HepG2 (cell line): ENCODE measurements around the gene FAM20C. TPM values are rescaled to one million over a fixed set of nuclear protein-coding genes. Genes with fewer than 3 reads are reported as not detected.

Source experiments
- ATAC-seq: fragments of 200-7000 bp; cut with Tn5 transposase; 3 replicates; pipeline ENCODE4 v1.9.1; 2020; ENCODE audit warnings: mild to moderate bottlenecking, moderate library complexity
- BruUV-seq: library from RNA; stranded (reverse); fragments of 400-500 nt; replicated peaks from 2 replicates; lab custom pipeline; 2021; lab: Mats Ljungman, UMichigan
- CTCF ChIA-PET: fragments of 300-600 bp; formaldehyde crosslinking; extraction: SDS; loops from one replicate; lab custom pipeline; 2021; ENCODE audit warnings: low total read pairs, inconsistent platforms, low intra/inter-chr PET ratio; lab: Yijun Ruan, JAX
- POLR2A ChIA-PET: fragments of 350-600 bp; sonication (Branson Sonifier 250); formaldehyde crosslinking; loops from one replicate; lab custom pipeline; 2020; ENCODE audit warnings: antibody characterized with exemption, inconsistent platforms; lab: Yijun Ruan, JAX
- DNase-seq: peaks from one replicate; pipeline ENCODE4 v3.0.0-alpha.2; 2015; ENCODE audit warnings: low spot score
- FAIRE-seq: peaks from 3 replicates; lab custom pipeline; 2011; peaks lifted over from hg19 to GRCh38; lab: Jason Lieb, UNC
- H2AFZ ChIP-seq: one replicate; pipeline ENCODE4 v1.6.1; 2011; ENCODE audit warnings: low read length, inconsistent platforms
- H3K27ac ChIP-seq: fragments of 300-600 bp; 3 replicates; pipeline ENCODE4 v1.8.0; 2011; ENCODE audit warnings: mixed run types, mild to moderate bottlenecking, mixed read lengths, low read length, inconsistent platforms; ENCODE audit not compliant: insufficient read depth; ENCODE audit errors: extremely low read length
- H3K27me3 ChIP-seq, 2 experiments: fragments of 200-600 bp in 1 of 2; 2 replicates in 1 of 2; 3 replicates in 1 of 2; pipeline versions ENCODE4 v1.6.0 to v1.8.0; 2011; ENCODE audit warnings: low read length in 2 of 2, mild to moderate bottlenecking in 2 of 2, moderate library complexity in 2 of 2, inconsistent platforms in 1 of 2; ENCODE audit not compliant: insufficient read depth in 2 of 2, control insufficient read depth in 1 of 2
- H3K36me3 ChIP-seq, 2 experiments: fragments of 200-600 bp in 1 of 2; replicated peaks in 1 of 2; 2 replicates in 1 of 2; 3 replicates in 1 of 2; pipeline versions ENCODE4 v1.5.1 to v1.8.0; 2011; ENCODE audit warnings: low read length in 2 of 2, inconsistent platforms in 1 of 2; ENCODE audit not compliant: insufficient read depth in 2 of 2, control insufficient read depth in 1 of 2
- H3K4me1 ChIP-seq: 2 replicates; pipeline ENCODE4 v1.5.1; 2012; ENCODE audit warnings: low read length, inconsistent platforms; ENCODE audit not compliant: insufficient read depth
- H3K4me2 ChIP-seq: 2 replicates; pipeline ENCODE4 v1.6.0; 2011; ENCODE audit warnings: low read depth, low read length, inconsistent platforms
- H3K4me3 ChIP-seq, 3 experiments: fragments of 200-600 bp in 1 of 3; sonication (generic), shearing (Covaris generic) in 1 of 3; replicated peaks in 1 of 3; 2 replicates each; pipeline ENCODE4 v1.5.1; 2011 to 2016; ENCODE audit warnings: low read length in 3 of 3, inconsistent platforms in 2 of 3, low read depth in 2 of 3, mild to moderate bottlenecking in 2 of 3, control low read depth in 1 of 3, mixed read lengths in 1 of 3; ENCODE audit not compliant: insufficient read depth in 1 of 3
- H3K79me2 ChIP-seq: one replicate; pipeline ENCODE4 v1.6.1; 2011; ENCODE audit warnings: low read length, inconsistent platforms; ENCODE audit not compliant: insufficient read depth
- H3K9ac ChIP-seq: 2 replicates; pipeline ENCODE4 v1.6.0; 2011; ENCODE audit warnings: mild to moderate bottlenecking, low read depth, low read length, inconsistent platforms; ENCODE audit not compliant: insufficient read depth
- H3K9me3 ChIP-seq: 2 replicates; pipeline ENCODE4 v1.5.1; 2012; ENCODE audit warnings: mild to moderate bottlenecking, low read length
- H4K20me1 ChIP-seq: 2 replicates; pipeline ENCODE4 v1.6.0; 2011; ENCODE audit warnings: inconsistent platforms, mild to moderate bottlenecking, low read length, moderate library complexity; ENCODE audit not compliant: insufficient read depth
- ATRX ChIP-seq: sonication (generic); formaldehyde crosslinking; IDR thresholded peaks from 2 replicates; pipeline ENCODE4 v1.4.0; 2020; ENCODE audit warnings: missing genetic modification reagents, borderline replicate concordance
- HOXA5 ChIP-seq: sonication (generic); formaldehyde crosslinking; IDR thresholded peaks from 2 replicates; pipeline ENCODE4 v1.4.0; 2020; ENCODE audit warnings: missing genetic modification reagents
- IRF2 ChIP-seq: IDR thresholded peaks from 2 replicates; pipeline ENCODE4 v1.6.1; 2018; ENCODE audit warnings: missing genetic modification reagents, missing compliant biosample characterization
- MIER2 ChIP-seq: IDR thresholded peaks from 2 replicates; pipeline ENCODE4 v1.6.1; 2016; ENCODE audit warnings: missing biosample characterization, missing genetic modification reagents
- NRL ChIP-seq: sonication (generic); formaldehyde crosslinking; IDR thresholded peaks from 2 replicates; pipeline ENCODE4 v1.5.0; 2020; ENCODE audit warnings: missing genetic modification reagents, mild to moderate bottlenecking, moderate library complexity, borderline replicate concordance
- PCBP1 ChIP-seq: fragments of 200-400 bp; formaldehyde crosslinking; IDR thresholded peaks from 2 replicates; pipeline ENCODE4 v1.6.1; 2017; ENCODE audit warnings: mild to moderate bottlenecking, low read depth, low read length, borderline replicate concordance
- SMARCE1 ChIP-seq: fragments of 450-650 bp; IDR thresholded peaks from 2 replicates; pipeline ENCODE4 v1.6.1; 2017; ENCODE audit warnings: borderline replicate concordance
- U2AF2 ChIP-seq: fragments of 200-400 bp; formaldehyde crosslinking; IDR thresholded peaks from 2 replicates; pipeline ENCODE4 v1.6.1; 2017; ENCODE audit warnings: low read depth, mild to moderate bottlenecking, low read length
- ZNF101 ChIP-seq: sonication (generic); formaldehyde crosslinking; IDR thresholded peaks from 2 replicates; pipeline ENCODE4 v1.4.0; 2020; ENCODE audit warnings: mild to moderate bottlenecking, low read depth, missing genetic modification reagents, borderline replicate concordance
- ZNF260 ChIP-seq: sonication (generic); formaldehyde crosslinking; IDR thresholded peaks from 2 replicates; pipeline ENCODE4 v1.4.0; 2020; ENCODE audit warnings: missing genetic modification reagents, low read depth, mild to moderate bottlenecking, borderline replicate concordance
- ZSCAN9 ChIP-seq: IDR thresholded peaks from 2 replicates; pipeline ENCODE4 v1.6.1; 2016; ENCODE audit warnings: borderline replicate concordance
- WGBS: methylation state at CpG from one replicate; pipeline ENCODE4 v1.1.6; 2017; ENCODE audit warnings: low lambda C conversion rate; 5-methylcytosine and 5-hydroxymethylcytosine counted together
- in situ Hi-C: cut with HindIII; loops from 2 replicates; pipeline ENCODE4 v1.10.0; 2017; ENCODE audit warnings: low pct_unique_long_range_greater_than_20kb; ENCODE audit not compliant: extremely low pct_ligation_motif_present
- intact Hi-C: fragments of 100-400 bp; cut with micrococcal nuclease; formaldehyde crosslinking; loops from one replicate; pipeline ENCODE4 v1.10.0; 2022; ENCODE audit not compliant: unreplicated experiment
- polyA plus RNA-seq, 8 experiments: library from polyadenylated mRNA; depleted of rRNA in 3 of 8; stranded (reverse) in 7 of 8; unstranded in 1 of 8; fragments of >200 nt; fragmentation: Illumina TruSeq in 4 of 8; extraction: Trizol in 4 of 8; gene quantifications; 2 replicates each; pipeline versions ENCODE4 v1.2.1 to v1.2.3, GENCODE V29; 2011 to 2016; ENCODE audit warnings: low read depth in 4 of 8, missing spikeins in 1 of 8, mixed read lengths in 1 of 8; ENCODE audit not compliant: insufficient read depth in 1 of 8
- total RNA-seq, 5 experiments: library from RNA; depleted of rRNA; stranded (reverse); fragments of >200 nt; fragmentation: Illumina TruSeq; extraction: Trizol; gene quantifications; 2 replicates each; pipeline ENCODE4 v1.2.3, GENCODE V29; 2016; ENCODE audit warnings: low read depth in 1 of 5
- TF ChIP-seq, protein P1 (sequence below): IDR thresholded peaks from 2 replicates; pipeline ENCODE4 v1.6.1; 2016

Gene FAM20C
- total and polyA plus RNA-seq, 2 of the 13 experiments (the other 11 are each of a cell fraction or from before 2014, with no cell fraction given), result 11.9 to 19.9 TPM

GRCh38 chr7:300048-300447 is 107.7 kb downstream of the FAM20C start:
- 13% methylated on average over 4 of the region's 10 CpGs for WGBS
- Histone ChIP-seq H4K20me1 (no peaks in the 10 kb centered on the region), H3K27ac (no peak overlapping the region), H3K27me3 (peaks cover 4 to 34% of the 10 kb centered on the region in 2 experiments; a peak in 3 of 5 replicates), H3K4me2 (no peak overlapping the region), H3K9me3 (no peaks in the 10 kb centered on the region), H3K9ac (no peak overlapping the region)
- FAIRE-seq, result no peak
- POLR2A ChIA-PET, result no interaction called here
- no peak for ATAC-seq
- intact Hi-C loops, result no loop called here
- DNase-seq, result no peak
- CTCF ChIA-PET, result no interaction called here
- TF ChIP-seq NRL (CRISPR knock-in tag) (no peak), SMARCE1 (no peak), HOXA5 (no peak), PCBP1 (no peak), ZNF260 (CRISPR knock-in tag) (no peak), ATRX (CRISPR knock-in tag) (no peak), ZNF101 (no peak), IRF2 (CRISPR knock-in tag) (no peak), U2AF2 (no peak), ZSCAN9 (CRISPR knock-in tag) (no peak), MIER2 (CRISPR knock-in tag) (no peak)
- TF ChIP-seq, protein P1, sequence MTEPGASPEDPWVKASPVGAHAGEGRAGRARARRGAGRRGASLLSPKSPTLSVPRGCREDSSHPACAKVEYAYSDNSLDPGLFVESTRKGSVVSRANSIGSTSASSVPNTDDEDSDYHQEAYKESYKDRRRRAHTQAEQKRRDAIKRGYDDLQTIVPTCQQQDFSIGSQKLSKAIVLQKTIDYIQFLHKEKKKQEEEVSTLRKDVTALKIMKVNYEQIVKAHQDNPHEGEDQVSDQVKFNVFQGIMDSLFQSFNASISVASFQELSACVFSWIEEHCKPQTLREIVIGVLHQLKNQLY (CRISPR knock-in tag), result no peak
- TF ChIP-seq, all 625 proteins: peak for 0
- no peak overlapping the region for H3K4me3 ChIP-seq
- H2AFZ ChIP-seq, result no peak overlapping the region
- in situ Hi-C loops, result no loop called here
- no TSS peak for BruUV-seq
- H3K4me1 ChIP-seq, result peaks cover 9% of the 10 kb centered on the region
- H3K79me2 ChIP-seq, result no peaks in the 10 kb centered on the region
- no peaks in the 10 kb centered on the region for H3K36me3 ChIP-seq
